ENCODE measurements around the gene ENTPD1. TPM values are rescaled to one million over a fixed set of nuclear protein-coding genes. Genes with fewer than 3 reads are reported as not detected.
A peak's percentile ranks its signal among the peaks of the same experiment; 100 is the strongest.

Gene ENTPD1
- polyA plus RNA-seq, 6 donors from 2014 or later, result 39.0 to 59.2 (median 48.9) TPM

- Mint-ChIP-seq H3K4me3 (no peak overlapping the region), H3K36me3 (peaks cover 0 to 12% of the 10 kb centered on the region in 2 donors), H3K4me1 (peaks cover 34 to 75% (median 68%) of the 10 kb centered on the region in 3 donors), H3K9me3 (peaks cover 0 to 5% (median 1%) of the 10 kb centered on the region in 7 donors), H3K27ac (no peak overlapping the region), H3K27me3 (no peaks in the 10 kb centered on the region)
- no peak for DNase-seq
- no peak for ATAC-seq (ENCODE audit: low read depth in 2 of 2)
These were observed 53.6 kb downstream of the ENTPD1 start for GRCh38 chr10:95809370-95810197.

GRCh38 chr10:95810198-95810976 lies 54.4 kb downstream of the ENTPD1 start:
- Mint-ChIP-seq H3K27ac (peak overlapping the region; percentile 70 to 91 (median 84)), H3K9me3 (peaks cover 0 to 5% (median 0%) of the 10 kb centered on the region in 7 donors), H3K4me3 (peak overlapping the region in 4 of 8 donors; percentile 6 to 54 (median 35)), H3K36me3 (peaks cover 0 to 12% of the 10 kb centered on the region in 2 donors), H3K27me3 (no peaks in the 10 kb centered on the region), H3K4me1 (peaks cover 36 to 75% (median 65%) of the 10 kb centered on the region in 3 donors)
- ATAC-seq (ENCODE audit: low read depth in 2 of 2) (peak; percentile 48 to 54), DNase-seq (no peak)

GRCh38 chr10:95813054-95813685 lies 57.2 kb downstream of the ENTPD1 start:
- Mint-ChIP-seq H3K27ac (no peak overlapping the region), H3K27me3 (no peaks in the 10 kb centered on the region), H3K4me3 (peak overlapping the region in 2 of 8 donors; percentile 20 to 47), H3K4me1 (peaks cover 26 to 64% (median 56%) of the 10 kb centered on the region in 3 donors), H3K9me3 (peaks cover 0 to 5% (median 3%) of the 10 kb centered on the region in 7 donors), H3K36me3 (peaks cover 4 to 16% of the 10 kb centered on the region in 2 donors)
- DNase-seq (no peak), ATAC-seq (ENCODE audit: low read depth in 2 of 2) (no peak)

GRCh38 chr10:95814011-95814727 lies 58.2 kb downstream of the ENTPD1 start:
- DNase-seq (no peak), ATAC-seq (ENCODE audit: low read depth in 2 of 2) (peak; percentile 33 to 37)
- Mint-ChIP-seq H3K36me3 (peaks cover 9 to 16% of the 10 kb centered on the region in 2 donors), H3K9me3 (peaks cover 0 to 5% (median 3%) of the 10 kb centered on the region in 7 donors), H3K4me3 (peak overlapping the region in 3 of 8 donors; percentile 25 to 50 (median 48)), H3K27me3 (no peaks in the 10 kb centered on the region), H3K4me1 (peaks cover 30 to 67% (median 58%) of the 10 kb centered on the region in 3 donors), H3K27ac (peak overlapping the region in 4 of 6 donors; percentile 32 to 75 (median 55))

- no peak for ATAC-seq (ENCODE audit: low read depth in 2 of 2)
- Mint-ChIP-seq H3K27me3 (no peaks in the 10 kb centered on the region), H3K4me1 (peaks cover 34 to 77% (median 68%) of the 10 kb centered on the region in 3 donors), H3K27ac (peak overlapping the region in 1 of 6 donors; percentile 17), H3K4me3 (no peak overlapping the region), H3K9me3 (peaks cover 0 to 5% (median 3%) of the 10 kb centered on the region in 7 donors), H3K36me3 (peaks cover 9 to 16% of the 10 kb centered on the region in 2 donors)
- DNase-seq, result no peak
These were observed 59.2 kb downstream of the ENTPD1 start for GRCh38 chr10:95815133-95815532.

- Mint-ChIP-seq H3K27ac (peak overlapping the region in 2 of 6 donors; percentile 30 to 55), H3K27me3 (no peaks in the 10 kb centered on the region), H3K4me1 (peaks cover 35 to 77% (median 69%) of the 10 kb centered on the region in 3 donors), H3K9me3 (peaks cover 0 to 5% (median under 1%) of the 10 kb centered on the region in 7 donors), H3K4me3 (no peak overlapping the region), H3K36me3 (peaks cover 9 to 11% of the 10 kb centered on the region in 2 donors)
- no peak for ATAC-seq (ENCODE audit: low read depth in 2 of 2)
- DNase-seq, result no peak
These were observed 59.8 kb downstream of the ENTPD1 start for GRCh38 chr10:95815701-95816240.

- no peaks in the 10 kb centered on the region for H3K27me3 Mint-ChIP-seq
- no peak for ATAC-seq (ENCODE audit: low read depth in 2 of 2)
- H3K9me3 Mint-ChIP-seq, result peaks cover 0 to 5% (median 0%) of the 10 kb centered on the region in 7 donors
- peaks cover 12 to 14% of the 10 kb centered on the region in 2 donors for H3K36me3 Mint-ChIP-seq
- DNase-seq, result no peak
- H3K27ac Mint-ChIP-seq, result peak overlapping the region in 5 of 6 donors; percentile 2 to 81 (median 69)
- peak overlapping the region in 1 of 8 donors; percentile 26 for H3K4me3 Mint-ChIP-seq
- peaks cover 30 to 85% (median 61%) of the 10 kb centered on the region in 3 donors for H3K4me1 Mint-ChIP-seq
These were observed 62.0 kb downstream of the ENTPD1 start for GRCh38 chr10:95818010-95818409.

- DNase-seq, result no peak
- Mint-ChIP-seq H3K4me1 (peaks cover 33 to 85% (median 56%) of the 10 kb centered on the region in 3 donors), H3K27ac (peak overlapping the region; percentile 30 to 81 (median 69)), H3K9me3 (peaks cover 0 to 5% (median 0%) of the 10 kb centered on the region in 7 donors), H3K36me3 (peaks cover 18 to 20% of the 10 kb centered on the region in 2 donors), H3K27me3 (no peaks in the 10 kb centered on the region), H3K4me3 (peak overlapping the region in 1 of 8 donors; percentile 27)
- no peak for ATAC-seq (ENCODE audit: low read depth in 2 of 2)
These were observed 62.7 kb downstream of the ENTPD1 start for GRCh38 chr10:95818668-95819067.

- H3K9me3 Mint-ChIP-seq, result peaks cover 0 to 5% (median 0%) of the 10 kb centered on the region in 7 donors
- H3K36me3 Mint-ChIP-seq, result peaks cover 18 to 21% of the 10 kb centered on the region in 2 donors
- H3K4me1 Mint-ChIP-seq, result peaks cover 25 to 75% (median 45%) of the 10 kb centered on the region in 3 donors
- peak in 1 of 2 donors; percentile 35 for ATAC-seq (ENCODE audit: low read depth in 2 of 2)
- peak overlapping the region; percentile 61 to 96 (median 74) for H3K27ac Mint-ChIP-seq
- DNase-seq, result no peak
- no peaks in the 10 kb centered on the region for H3K27me3 Mint-ChIP-seq
- peak overlapping the region in 6 of 8 donors; percentile 7 to 86 (median 36) for H3K4me3 Mint-ChIP-seq
These were observed 63.8 kb downstream of the ENTPD1 start for GRCh38 chr10:95819620-95820329.

- Mint-ChIP-seq H3K27me3 (no peaks in the 10 kb centered on the region), H3K4me3 (peak overlapping the region; percentile 3 to 86 (median 34)), H3K9me3 (peaks cover 0 to 5% (median 0%) of the 10 kb centered on the region in 7 donors), H3K4me1 (peaks cover 22 to 69% (median 42%) of the 10 kb centered on the region in 3 donors), H3K36me3 (peaks cover 18 to 21% of the 10 kb centered on the region in 2 donors), H3K27ac (peak overlapping the region; percentile 36 to 97 (median 90))
- DNase-seq (peak; percentile 45), ATAC-seq (ENCODE audit: low read depth in 2 of 2) (peak; percentile 86 to 87)
These were observed 64.4 kb downstream of the ENTPD1 start for GRCh38 chr10:95820363-95820762.

- Mint-ChIP-seq H3K9me3 (no peaks in the 10 kb centered on the region), H3K27ac (peak overlapping the region; percentile 7 to 94 (median 88)), H3K27me3 (no peaks in the 10 kb centered on the region), H3K4me3 (peak overlapping the region in 4 of 8 donors; percentile 45 to 74 (median 66)), H3K4me1 (peaks cover 25 to 73% (median 36%) of the 10 kb centered on the region in 3 donors), H3K36me3 (peaks cover 23 to 25% of the 10 kb centered on the region in 2 donors)
- DNase-seq (no peak), ATAC-seq (ENCODE audit: low read depth in 2 of 2) (peak in 1 of 2 donors; percentile 16)
These were observed 65.8 kb downstream of the ENTPD1 start for GRCh38 chr10:95821720-95822119.
